WTC11 (cell line): Measurements from ENCODE around the gene SYTL2. TPM values are rescaled to one million over a fixed set of nuclear protein-coding genes. Genes with fewer than 3 reads are reported as not detected.
A peak's percentile ranks its signal among the peaks of the same experiment; 100 is the strongest.

ENCODE experiments used
- ATAC-seq: fragments of 200-7000 bp; cut with Tn5 transposase; 2 replicates; pipeline ENCODE4 v1.10.0; 2021; ENCODE audit warnings: mild to moderate bottlenecking, moderate library complexity
- CTCF ChIA-PET: fragments of 300-600 bp; sonication (Branson Sonifier 250); formaldehyde crosslinking; loops from one replicate; lab custom pipeline; 2021; ENCODE audit warnings: antibody characterized with exemption; lab: Charles Lee
- POLR2A ChIA-PET: fragments of 350-600 bp; sonication (Branson Sonifier 250); formaldehyde crosslinking; loops from one replicate; lab custom pipeline; 2021; ENCODE audit warnings: antibody characterized with exemption; lab: Charles Lee
- DNase-seq: peaks from one replicate; pipeline ENCODE4 v3.0.0; 2021; ENCODE audit warnings: low spot score
- H3K27ac Mint-ChIP-seq: 2 replicates; pipeline ENCODE4 v1.8.0; 2021; ENCODE audit warnings: mixed read lengths
- H3K27me3 Mint-ChIP-seq: 2 replicates; pipeline ENCODE4 v1.8.0; 2021; ENCODE audit warnings: low read depth, mild to moderate bottlenecking, moderate library complexity, mixed read lengths
- H3K36me3 Mint-ChIP-seq: 2 replicates; pipeline ENCODE4 v1.8.0; 2021; ENCODE audit warnings: mixed read lengths
- H3K4me1 Mint-ChIP-seq: 2 replicates; pipeline ENCODE4 v1.8.0; 2022; ENCODE audit warnings: mixed read lengths
- H3K4me3 Mint-ChIP-seq: 2 replicates; pipeline ENCODE4 v1.8.0; 2021; ENCODE audit warnings: mild to moderate bottlenecking, moderate library complexity, mixed read lengths
- H3K9me3 Mint-ChIP-seq: 2 replicates; pipeline ENCODE4 v1.8.0; 2021; ENCODE audit warnings: mixed read lengths
- GRHL2 ChIP-seq: fragments of 250-450 bp; sonication (Bioruptor Pico); IDR thresholded peaks from 2 replicates; pipeline ENCODE4 v1.8.0; 2022; ENCODE audit warnings: mild to moderate bottlenecking, moderate library complexity; ENCODE audit not compliant: insufficient replicate concordance, severe bottlenecking
- IRF2 ChIP-seq: sonication (generic); formaldehyde crosslinking; IDR thresholded peaks from 2 replicates; pipeline ENCODE4 v1.8.0; 2022; ENCODE audit warnings: low read depth, missing genetic modification reagents, borderline replicate concordance
- NFATC4 ChIP-seq: fragments of 250-450 bp; sonication (Bioruptor Pico); IDR thresholded peaks from 2 replicates; pipeline ENCODE4 v1.9.0; 2021; ENCODE audit warnings: mild to moderate bottlenecking
- OVOL2 ChIP-seq: fragments of 250-450 bp; sonication (Bioruptor Pico); IDR thresholded peaks from 2 replicates; pipeline ENCODE4 v1.9.0; 2021; ENCODE audit warnings: mild to moderate bottlenecking, borderline replicate concordance
- RORB ChIP-seq: fragments of 250-450 bp; sonication (Bioruptor Pico); IDR thresholded peaks from 2 replicates; pipeline ENCODE4 v1.9.0; 2021; ENCODE audit warnings: mild to moderate bottlenecking
- SOX15 ChIP-seq: fragments of 250-450 bp; sonication (Bioruptor Pico); IDR thresholded peaks from 2 replicates; pipeline ENCODE4 v1.9.0; 2021; ENCODE audit warnings: mild to moderate bottlenecking
- TEAD4 ChIP-seq: sonication (generic); formaldehyde crosslinking; IDR thresholded peaks from 2 replicates; pipeline ENCODE4 v1.8.0; 2022; ENCODE audit warnings: mild to moderate bottlenecking, missing genetic modification reagents
- ZBTB21 ChIP-seq: sonication (generic); formaldehyde crosslinking; IDR thresholded peaks from 2 replicates; pipeline ENCODE4 v1.8.1; 2023; ENCODE audit warnings: mild to moderate bottlenecking, missing genetic modification reagents, borderline replicate concordance
- ZNF138 ChIP-seq: sonication (generic); formaldehyde crosslinking; conservative IDR thresholded peaks from 2 replicates; pipeline ENCODE4 v1.8.1; 2022; ENCODE audit warnings: mild to moderate bottlenecking, moderate library complexity, missing genetic modification reagents
- ZNF232 ChIP-seq: sonication (generic); formaldehyde crosslinking; IDR thresholded peaks from 2 replicates; pipeline ENCODE4 v1.8.0; 2022; ENCODE audit warnings: mild to moderate bottlenecking, missing genetic modification reagents
- total RNA-seq: library from RNA; stranded (reverse); gene quantifications from 3 replicates; pipeline ENCODE4 v1.2.3, GENCODE V29; 2021
- TF ChIP-seq, protein P1 (sequence below): sonication (generic); formaldehyde crosslinking; IDR thresholded peaks from 2 replicates; pipeline ENCODE4 v1.8.0; 2022; ENCODE audit warnings: mild to moderate bottlenecking, missing genetic modification reagents
- TF ChIP-seq, protein P2 (sequence below): fragments of 250-450 bp; sonication (Bioruptor Pico); IDR thresholded peaks from 2 replicates; pipeline ENCODE4 v1.8.0; 2021; ENCODE audit warnings: mild to moderate bottlenecking
- TF ChIP-seq, protein P3 (sequence below): sonication (generic); formaldehyde crosslinking; IDR thresholded peaks from 2 replicates; pipeline ENCODE4 v1.8.0; 2023; ENCODE audit warnings: missing genetic modification reagents
- TF ChIP-seq, protein P4 (sequence below): sonication (generic); formaldehyde crosslinking; conservative IDR thresholded peaks from 2 replicates; pipeline ENCODE4 v1.8.1; 2023; ENCODE audit warnings: mild to moderate bottlenecking, low read depth, missing genetic modification reagents, moderate library complexity
- TF ChIP-seq, protein P5 (sequence below): sonication (generic); formaldehyde crosslinking; IDR thresholded peaks from 2 replicates; pipeline ENCODE4 v1.8.1; 2023; ENCODE audit warnings: mild to moderate bottlenecking, missing genetic modification reagents, moderate library complexity

SYTL2 gene
- total RNA-seq, 1 experiment from 2014 or later: 7.1 TPM

DNA sequence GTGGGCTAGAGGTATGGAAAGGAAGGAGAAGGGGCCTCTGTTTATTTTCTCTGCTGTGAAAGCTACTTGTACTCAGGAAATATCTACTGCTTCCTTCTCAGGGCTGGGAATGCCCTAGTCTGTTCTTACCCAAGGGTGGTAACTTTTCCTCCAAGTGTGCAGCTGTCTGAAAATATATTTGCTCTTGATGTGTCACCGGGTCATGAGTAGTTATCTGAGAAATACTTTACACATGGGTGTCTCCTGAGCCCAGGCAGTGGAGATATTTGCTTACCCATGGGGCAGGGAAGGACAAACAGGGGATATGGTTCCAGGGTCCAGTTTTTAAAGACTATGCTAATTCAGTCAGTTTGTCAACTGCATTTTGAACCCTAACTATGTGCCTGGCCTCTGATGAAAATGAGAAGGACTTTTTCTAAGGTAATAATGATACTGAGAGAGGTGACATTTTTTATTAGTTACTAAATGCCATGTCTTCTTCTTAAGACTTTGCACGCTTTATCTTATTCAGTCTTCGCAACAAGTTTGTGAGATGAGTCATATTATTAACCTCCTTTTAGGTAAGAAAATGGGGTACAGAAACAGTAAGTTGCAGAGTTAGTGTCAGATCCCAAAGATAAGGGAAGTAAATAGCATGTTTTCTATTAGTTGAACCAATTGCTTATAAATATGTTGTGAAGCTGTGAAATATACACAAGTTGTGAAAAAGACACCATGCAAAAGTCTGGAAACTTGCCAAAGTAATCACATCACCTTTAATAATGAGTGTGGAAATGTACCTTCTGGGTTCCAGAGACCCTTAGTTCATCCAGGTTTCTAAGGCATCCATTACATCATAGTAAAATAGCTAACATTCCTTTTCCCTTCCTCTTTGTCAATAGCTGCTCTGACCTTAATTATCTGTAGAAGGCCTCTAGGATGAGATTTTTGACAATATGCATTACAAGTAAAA, 22.9 kb downstream of the SYTL2 start:
- TF ChIP-seq SOX15: no peak
- TF ChIP-seq, all 79 proteins: peak for 0
- no peaks in the 10 kb centered on the region for H3K36me3 Mint-ChIP-seq
- no peak overlapping the region for H3K4me3 Mint-ChIP-seq
- H3K4me1 Mint-ChIP-seq: no peaks in the 10 kb centered on the region
- DNase-seq: no peak
- H3K27me3 Mint-ChIP-seq: no peaks in the 10 kb centered on the region
- no peak for ATAC-seq
- ChIA-PET CTCF (interaction anchor here (1.2 kb wide), 1 partner anchor 21 kb away, joined by 3 read pairs; no protein-coding TSS in a partner anchor), POLR2A (no interaction called here)
- H3K27ac Mint-ChIP-seq: peak overlapping the region; percentile 13; the same call in 1 of the 2 replicates
- peaks cover 6% of the 10 kb centered on the region for H3K9me3 Mint-ChIP-seq

DNA sequence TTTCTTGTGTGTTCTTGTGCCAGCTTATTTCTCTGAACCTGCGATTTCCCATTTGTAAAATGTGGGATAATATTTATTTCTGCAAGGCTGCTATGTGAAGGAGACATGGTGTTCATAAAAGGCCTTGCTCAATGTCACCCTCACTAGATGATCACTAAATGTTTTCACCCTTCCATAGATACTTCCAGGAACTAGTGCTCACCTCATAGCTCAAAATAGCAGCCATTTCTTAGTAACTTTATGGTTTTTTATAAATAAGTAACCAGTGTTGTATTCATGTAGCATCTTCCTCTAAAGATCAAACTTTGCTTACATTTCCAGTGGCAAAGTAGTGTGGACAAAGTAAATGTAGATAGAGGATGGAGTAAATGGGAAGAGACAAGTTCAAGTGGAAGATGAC, 23.8 kb downstream of the SYTL2 start:
- H3K27ac Mint-ChIP-seq: no peak overlapping the region
- TF ChIP-seq ZNF138 (CRISPR knock-in tag) (no peak), RORB (CRISPR knock-in tag) (no peak), ZBTB21 (CRISPR knock-in tag) (no peak), GRHL2 (CRISPR knock-in tag) (no peak), OVOL2 (no peak), TEAD4 (CRISPR knock-in tag) (no peak), NFATC4 (CRISPR knock-in tag) (no peak), IRF2 (CRISPR knock-in tag) (no peak), ZNF232 (CRISPR knock-in tag) (no peak)
- TF ChIP-seq, protein P1, sequence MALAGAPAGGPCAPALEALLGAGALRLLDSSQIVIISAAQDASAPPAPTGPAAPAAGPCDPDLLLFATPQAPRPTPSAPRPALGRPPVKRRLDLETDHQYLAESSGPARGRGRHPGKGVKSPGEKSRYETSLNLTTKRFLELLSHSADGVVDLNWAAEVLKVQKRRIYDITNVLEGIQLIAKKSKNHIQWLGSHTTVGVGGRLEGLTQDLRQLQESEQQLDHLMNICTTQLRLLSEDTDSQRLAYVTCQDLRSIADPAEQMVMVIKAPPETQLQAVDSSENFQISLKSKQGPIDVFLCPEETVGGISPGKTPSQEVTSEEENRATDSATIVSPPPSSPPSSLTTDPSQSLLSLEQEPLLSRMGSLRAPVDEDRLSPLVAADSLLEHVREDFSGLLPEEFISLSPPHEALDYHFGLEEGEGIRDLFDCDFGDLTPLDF (CRISPR knock-in tag): no peak
- TF ChIP-seq, protein P2, sequence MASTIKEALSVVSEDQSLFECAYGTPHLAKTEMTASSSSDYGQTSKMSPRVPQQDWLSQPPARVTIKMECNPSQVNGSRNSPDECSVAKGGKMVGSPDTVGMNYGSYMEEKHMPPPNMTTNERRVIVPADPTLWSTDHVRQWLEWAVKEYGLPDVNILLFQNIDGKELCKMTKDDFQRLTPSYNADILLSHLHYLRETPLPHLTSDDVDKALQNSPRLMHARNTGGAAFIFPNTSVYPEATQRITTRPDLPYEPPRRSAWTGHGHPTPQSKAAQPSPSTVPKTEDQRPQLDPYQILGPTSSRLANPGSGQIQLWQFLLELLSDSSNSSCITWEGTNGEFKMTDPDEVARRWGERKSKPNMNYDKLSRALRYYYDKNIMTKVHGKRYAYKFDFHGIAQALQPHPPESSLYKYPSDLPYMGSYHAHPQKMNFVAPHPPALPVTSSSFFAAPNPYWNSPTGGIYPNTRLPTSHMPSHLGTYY (CRISPR knock-in tag): no peak
- TF ChIP-seq, protein P3, sequence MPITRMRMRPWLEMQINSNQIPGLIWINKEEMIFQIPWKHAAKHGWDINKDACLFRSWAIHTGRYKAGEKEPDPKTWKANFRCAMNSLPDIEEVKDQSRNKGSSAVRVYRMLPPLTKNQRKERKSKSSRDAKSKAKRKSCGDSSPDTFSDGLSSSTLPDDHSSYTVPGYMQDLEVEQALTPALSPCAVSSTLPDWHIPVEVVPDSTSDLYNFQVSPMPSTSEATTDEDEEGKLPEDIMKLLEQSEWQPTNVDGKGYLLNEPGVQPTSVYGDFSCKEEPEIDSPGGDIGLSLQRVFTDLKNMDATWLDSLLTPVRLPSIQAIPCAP (CRISPR knock-in tag): no peak
- TF ChIP-seq, protein P4, sequence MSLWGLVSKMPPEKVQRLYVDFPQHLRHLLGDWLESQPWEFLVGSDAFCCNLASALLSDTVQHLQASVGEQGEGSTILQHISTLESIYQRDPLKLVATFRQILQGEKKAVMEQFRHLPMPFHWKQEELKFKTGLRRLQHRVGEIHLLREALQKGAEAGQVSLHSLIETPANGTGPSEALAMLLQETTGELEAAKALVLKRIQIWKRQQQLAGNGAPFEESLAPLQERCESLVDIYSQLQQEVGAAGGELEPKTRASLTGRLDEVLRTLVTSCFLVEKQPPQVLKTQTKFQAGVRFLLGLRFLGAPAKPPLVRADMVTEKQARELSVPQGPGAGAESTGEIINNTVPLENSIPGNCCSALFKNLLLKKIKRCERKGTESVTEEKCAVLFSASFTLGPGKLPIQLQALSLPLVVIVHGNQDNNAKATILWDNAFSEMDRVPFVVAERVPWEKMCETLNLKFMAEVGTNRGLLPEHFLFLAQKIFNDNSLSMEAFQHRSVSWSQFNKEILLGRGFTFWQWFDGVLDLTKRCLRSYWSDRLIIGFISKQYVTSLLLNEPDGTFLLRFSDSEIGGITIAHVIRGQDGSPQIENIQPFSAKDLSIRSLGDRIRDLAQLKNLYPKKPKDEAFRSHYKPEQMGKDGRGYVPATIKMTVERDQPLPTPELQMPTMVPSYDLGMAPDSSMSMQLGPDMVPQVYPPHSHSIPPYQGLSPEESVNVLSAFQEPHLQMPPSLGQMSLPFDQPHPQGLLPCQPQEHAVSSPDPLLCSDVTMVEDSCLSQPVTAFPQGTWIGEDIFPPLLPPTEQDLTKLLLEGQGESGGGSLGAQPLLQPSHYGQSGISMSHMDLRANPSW: no peak
- TF ChIP-seq, protein P5, sequence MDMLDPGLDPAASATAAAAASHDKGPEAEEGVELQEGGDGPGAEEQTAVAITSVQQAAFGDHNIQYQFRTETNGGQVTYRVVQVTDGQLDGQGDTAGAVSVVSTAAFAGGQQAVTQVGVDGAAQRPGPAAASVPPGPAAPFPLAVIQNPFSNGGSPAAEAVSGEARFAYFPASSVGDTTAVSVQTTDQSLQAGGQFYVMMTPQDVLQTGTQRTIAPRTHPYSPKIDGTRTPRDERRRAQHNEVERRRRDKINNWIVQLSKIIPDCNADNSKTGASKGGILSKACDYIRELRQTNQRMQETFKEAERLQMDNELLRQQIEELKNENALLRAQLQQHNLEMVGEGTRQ (CRISPR knock-in tag): no peak
- H3K4me1 Mint-ChIP-seq: no peaks in the 10 kb centered on the region
- DNase-seq: no peak
- no peak overlapping the region for H3K4me3 Mint-ChIP-seq
- ChIA-PET POLR2A (no interaction called here), CTCF (interaction anchor here (1.0 kb wide), 1 partner anchor 39 kb away, joined by 3 read pairs; no protein-coding TSS in a partner anchor)
- no peak for ATAC-seq
- peaks cover 2% of the 10 kb centered on the region; the same call in 1 of the 2 replicates for H3K27me3 Mint-ChIP-seq
- H3K36me3 Mint-ChIP-seq: peaks cover 8% of the 10 kb centered on the region
- peaks cover 14% of the 10 kb centered on the region for H3K9me3 Mint-ChIP-seq
